Spleen (tissue), 11 donors: ENCODE results near the gene PCBP3. TPM values are rescaled to one million over a fixed set of nuclear protein-coding genes. Genes with fewer than 3 reads are reported as not detected.
A peak's percentile ranks its signal among the peaks of the same experiment; 100 is the strongest.

Source experiments
- DNase-seq: peaks from one replicate; pipeline ENCODE4 v3.0.0-alpha.2; 2020
- H3K27ac ChIP-seq, 8 donors: fragments of 200-600 bp; sonication (generic) in 7 of 8; 1 replicate in 4 of 8; 2 replicates in 4 of 8; pipeline versions ENCODE4 v1.5.0 to v1.8.0; 2016 to 2021; ENCODE audit warnings: inconsistent platforms in 4 of 8, mild to moderate bottlenecking in 4 of 8, moderate library complexity in 1 of 8
- H3K27me3 ChIP-seq, 7 donors: fragments of 200-600 bp; sonication (generic) in 6 of 7; replicated peaks in 1 of 7; 1 replicate in 4 of 7; 2 replicates in 3 of 7; pipeline versions ENCODE4 v1.5.0 to v1.8.0; 2016 to 2021; ENCODE audit warnings: inconsistent platforms in 3 of 7, mild to moderate bottlenecking in 1 of 7
- H3K36me3 ChIP-seq, 6 donors: fragments of 200-600 bp; sonication (generic) in 5 of 6; 1 replicate in 4 of 6; 2 replicates in 2 of 6; pipeline versions ENCODE4 v1.5.0 to v1.8.0; 2016 to 2021; ENCODE audit warnings: inconsistent platforms in 2 of 6
- H3K4me1 ChIP-seq, 6 donors: fragments of 200-600 bp; sonication (generic) in 5 of 6; 1 replicate in 3 of 6; 2 replicates in 3 of 6; pipeline versions ENCODE4 v1.5.0 to v1.8.0; 2016 to 2021; ENCODE audit warnings: inconsistent platforms in 3 of 6
- H3K4me3 ChIP-seq, 8 donors: fragments of 200-600 bp; sonication (generic) in 7 of 8; 1 replicate in 4 of 8; 2 replicates in 4 of 8; pipeline versions ENCODE4 v1.5.0 to v1.8.0; 2016 to 2021; ENCODE audit warnings: inconsistent platforms in 4 of 8, mild to moderate bottlenecking in 4 of 8, moderate library complexity in 2 of 8
- H3K9me3 ChIP-seq, 8 donors: fragments of 200-600 bp; sonication (generic) in 7 of 8; 1 replicate in 4 of 8; 2 replicates in 4 of 8; pipeline versions ENCODE4 v1.5.0 to v1.8.0; 2016 to 2021; ENCODE audit warnings: inconsistent platforms in 4 of 8
- POLR2A ChIP-seq, 3 donors: fragments of 450-650 bp; IDR thresholded peaks; one replicate each; pipeline ENCODE4 v1.5.1; 2017; ENCODE audit warnings: antibody characterized with exemption in 3 of 3, mild to moderate bottlenecking in 1 of 3
- POLR2AphosphoS5 ChIP-seq, 3 donors: sonication (generic); formaldehyde crosslinking; IDR thresholded peaks; one replicate each; pipeline ENCODE4 v1.5.1; 2017; ENCODE audit warnings: antibody characterized with exemption in 3 of 3
- WGBS, 5 donors: extraction: QIAGEN DNeasy Blood & Tissue Kit in 3 of 5; methylation state at CpG; one replicate each; pipeline versions ENCODE4 v1.1.5 to v1.1.7; 2013 to 2018; 5-methylcytosine and 5-hydroxymethylcytosine counted together
- intact Hi-C: fragments of 100-400 bp; cut with DNase I; formaldehyde crosslinking; loops from one replicate; pipeline ENCODE4 v1.15.0; 2023; ENCODE audit warnings: low total_unique reads
- polyA plus RNA-seq, 3 donors: library from polyadenylated mRNA; stranded (reverse); fragments of 200-250 nt; gene quantifications; one replicate each; pipeline ENCODE4 v1.2.1, GENCODE V29; 2013
- total RNA-seq, 7 donors: library from RNA; depleted of rRNA in 3 of 7; stranded (reverse); fragments of >200 nt in 3 of 7; fragmentation: NEBNext Ultra II Directional in 4 of 7; extraction: Animal tissue kit (Norgen Biotek cat#: 25700) in 4 of 7; gene quantifications; one replicate each; pipeline versions ENCODE4 v1.1.0 to v1.2.1, GENCODE V29; 2016 to 2021
- TF ChIP-seq, protein P1 (sequence below), 11 experiments: fragments of 200-600 bp in 7 of 11; fragments of 450-650 bp in 4 of 11; sonication (generic) in 4 of 11; IDR thresholded peaks in 8 of 11; conservative IDR thresholded peaks in 3 of 11; 1 replicate in 7 of 11; 2 replicates in 4 of 11; pipeline versions ENCODE4 v1.4.0 to v1.8.0; 2016 to 2021; ENCODE audit warnings: antibody characterized with exemption in 11 of 11, inconsistent platforms in 4 of 11, mild to moderate bottlenecking in 1 of 11
- donor health status: healthy with polysubstance abuse.
- donor health status: DM: no; HTN: no; CAD: no; lungs with moderate emphysema.
- donor health status: DM: no; HTN: no; CAD: no.
- donor health status: Bipolar disorder and iron deficiency.
- donor health status: healthy.
- donor health status: DM: no; HTN: no; CAD: no.
- donor health status: DM: yes; HTN: yes; CAD: no.

PCBP3 gene
- total and polyA plus RNA-seq, 10 donors = 4.2 to 31.6 (median 15.2) TPM

DNA sequence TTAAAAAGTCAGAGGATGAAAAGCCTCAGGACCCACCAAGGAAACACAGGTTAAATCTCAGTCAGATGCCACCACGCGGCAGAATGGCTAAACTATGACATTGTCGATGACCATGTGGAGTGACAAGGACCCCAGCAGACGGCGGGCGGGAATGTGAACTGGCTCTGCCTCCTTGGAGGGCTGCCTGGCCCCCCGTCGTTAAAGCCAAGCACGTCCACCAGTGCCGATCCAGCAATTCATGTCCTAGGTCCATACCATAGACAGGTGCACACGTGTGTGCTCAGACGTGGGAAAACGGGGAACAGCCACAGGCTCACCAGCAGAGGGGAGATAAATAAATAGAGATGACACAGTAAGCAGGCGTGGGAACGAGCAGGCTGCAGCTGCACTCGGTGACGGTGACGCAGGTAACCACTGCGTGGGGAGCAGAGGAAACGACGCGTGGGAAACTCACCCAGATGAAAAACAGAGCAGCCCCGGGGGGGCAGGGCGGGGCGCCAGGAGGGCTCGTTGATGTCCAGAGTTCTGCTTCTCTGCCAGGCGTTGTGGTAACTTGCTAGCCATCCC is 28.3 kb upstream of the PCBP3 start:
- peak overlapping the region; percentile 60 to 90 (median 70) for H3K27ac ChIP-seq
- intact Hi-C loops = no loop called here
- peaks cover 2 to 59% (median 29%) of the 10 kb centered on the region in 6 donors for H3K4me1 ChIP-seq
- H3K27me3 ChIP-seq = peaks cover 0 to 10% (median 0%) of the 10 kb centered on the region in 7 donors
- peaks cover 0 to 5% (median 0%) of the 10 kb centered on the region in 8 donors for H3K9me3 ChIP-seq
- peak overlapping the region in 3 of 8 donors; percentile 6 to 58 (median 22) for H3K4me3 ChIP-seq
- WGBS, 5 donors = 40 to 48% (median 47%) methylated on average over 27 of the region's 27 CpGs
- no peak for TF ChIP-seq POLR2A (IDR thresholded peaks at IDR 0.05)
- TF ChIP-seq, protein P1, sequence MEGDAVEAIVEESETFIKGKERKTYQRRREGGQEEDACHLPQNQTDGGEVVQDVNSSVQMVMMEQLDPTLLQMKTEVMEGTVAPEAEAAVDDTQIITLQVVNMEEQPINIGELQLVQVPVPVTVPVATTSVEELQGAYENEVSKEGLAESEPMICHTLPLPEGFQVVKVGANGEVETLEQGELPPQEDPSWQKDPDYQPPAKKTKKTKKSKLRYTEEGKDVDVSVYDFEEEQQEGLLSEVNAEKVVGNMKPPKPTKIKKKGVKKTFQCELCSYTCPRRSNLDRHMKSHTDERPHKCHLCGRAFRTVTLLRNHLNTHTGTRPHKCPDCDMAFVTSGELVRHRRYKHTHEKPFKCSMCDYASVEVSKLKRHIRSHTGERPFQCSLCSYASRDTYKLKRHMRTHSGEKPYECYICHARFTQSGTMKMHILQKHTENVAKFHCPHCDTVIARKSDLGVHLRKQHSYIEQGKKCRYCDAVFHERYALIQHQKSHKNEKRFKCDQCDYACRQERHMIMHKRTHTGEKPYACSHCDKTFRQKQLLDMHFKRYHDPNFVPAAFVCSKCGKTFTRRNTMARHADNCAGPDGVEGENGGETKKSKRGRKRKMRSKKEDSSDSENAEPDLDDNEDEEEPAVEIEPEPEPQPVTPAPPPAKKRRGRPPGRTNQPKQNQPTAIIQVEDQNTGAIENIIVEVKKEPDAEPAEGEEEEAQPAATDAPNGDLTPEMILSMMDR (IDR thresholded peaks at IDR 0.05 in 8 of 11, conservative IDR thresholded peaks at IDR 0.05 in 3 of 11) = peak in 8 of 11 experiments; percentile 10 to 44 (median 40)
- peak; percentile 78 to 88 (median 80) for TF ChIP-seq POLR2AphosphoS5 (IDR thresholded peaks at IDR 0.05)
- peaks cover 0 to 6% (median 0%) of the 10 kb centered on the region in 6 donors for H3K36me3 ChIP-seq
- DNase-seq = peak; percentile 94

DNA sequence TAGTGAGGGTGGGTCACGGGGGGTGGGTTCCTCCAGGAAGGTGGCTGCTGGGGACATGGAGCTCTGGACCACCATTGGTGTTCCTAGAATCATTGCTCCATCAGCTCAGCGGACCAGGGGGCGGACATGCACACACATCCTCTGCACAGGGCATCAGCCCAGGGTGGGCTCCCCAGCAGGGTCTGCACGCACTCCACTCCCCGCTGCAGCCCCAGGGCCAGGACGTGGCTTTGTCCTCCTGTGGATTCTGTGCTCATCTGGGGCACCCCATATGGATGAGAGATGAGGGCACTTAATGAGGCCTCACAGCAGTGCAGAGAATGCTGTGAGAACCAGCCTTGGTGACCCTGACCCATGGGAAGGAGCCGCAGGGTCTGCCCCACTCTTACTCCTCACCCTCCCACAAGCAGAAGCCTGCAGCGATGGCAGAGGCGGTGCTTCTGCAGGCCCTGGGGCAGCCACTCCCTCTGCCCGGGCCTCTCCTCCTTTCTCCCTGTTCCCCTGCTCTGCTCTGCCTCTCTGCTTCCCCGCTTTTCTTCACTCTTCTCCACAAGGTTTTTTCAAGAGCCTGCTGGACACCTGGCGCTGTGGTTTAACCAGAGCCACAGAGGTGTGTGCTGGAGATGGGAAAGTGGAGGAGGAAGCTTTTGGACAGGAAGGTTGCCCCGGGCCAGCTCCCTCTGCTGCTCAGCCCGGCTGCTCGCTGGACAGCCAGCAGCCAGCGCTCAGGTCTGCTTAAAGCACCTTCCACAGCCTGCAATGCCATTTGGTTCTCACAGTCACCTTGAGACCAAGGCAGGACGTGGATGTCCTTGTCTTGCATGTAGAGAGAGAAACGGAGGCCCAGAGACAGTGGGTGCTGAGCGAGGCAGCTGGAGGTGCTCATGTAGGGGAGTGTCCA is 26.3 kb upstream of the PCBP3 start:
- intact Hi-C loops = no loop called here
- Histone ChIP-seq H3K36me3 (peaks cover 0 to 3% (median 0%) of the 10 kb centered on the region in 6 donors), H3K4me1 (peaks cover 2 to 59% (median 29%) of the 10 kb centered on the region in 6 donors), H3K27me3 (peaks cover 0 to 8% (median 0%) of the 10 kb centered on the region in 7 donors), H3K4me3 (no peak overlapping the region), H3K27ac (peak overlapping the region; percentile 3 to 90 (median 63)), H3K9me3 (peaks cover 0 to 5% (median 0%) of the 10 kb centered on the region in 8 donors)
- 48 to 65% (median 61%) methylated on average over 15 to 19 of the region's 19 CpGs for WGBS, 5 donors
- DNase-seq = peak; percentile 74
- peak in 1 of 3 donors; percentile 9 for TF ChIP-seq POLR2AphosphoS5 (IDR thresholded peaks at IDR 0.05)
- TF ChIP-seq, protein P1 (IDR thresholded peaks at IDR 0.05 in 8 of 11, conservative IDR thresholded peaks at IDR 0.05 in 3 of 11) = no peak

DNA sequence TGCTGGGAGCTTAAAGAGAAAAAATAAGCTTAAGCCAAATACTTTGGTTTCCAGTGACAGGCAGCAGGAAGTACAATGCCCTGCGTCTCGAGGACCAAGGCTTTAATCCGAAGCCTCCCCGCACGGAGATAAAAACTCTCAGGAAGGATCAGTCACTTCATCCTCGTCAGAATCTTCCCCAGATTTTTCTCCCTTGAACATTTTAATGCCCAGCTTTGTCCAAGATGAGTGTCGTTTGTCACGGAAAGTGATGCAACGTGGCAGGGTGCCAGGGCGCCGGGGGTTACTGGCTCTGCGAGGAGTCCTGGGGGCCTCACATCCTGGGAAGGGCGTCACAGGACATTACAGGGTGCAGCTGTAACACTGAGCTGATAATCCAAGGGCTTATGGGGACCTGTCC is 25.2 kb upstream of the PCBP3 start:
- peak; percentile 55 for DNase-seq
- Histone ChIP-seq H3K4me3 (peak overlapping the region in 1 of 8 donors; percentile 8), H3K27ac (peak overlapping the region in 7 of 8 donors; percentile 23 to 90 (median 65)), H3K36me3 (no peaks in the 10 kb centered on the region), H3K4me1 (peaks cover 2 to 59% (median 29%) of the 10 kb centered on the region in 6 donors), H3K9me3 (peaks cover 0 to 5% (median 0%) of the 10 kb centered on the region in 8 donors), H3K27me3 (peaks cover 0 to 11% (median 0%) of the 10 kb centered on the region in 7 donors)
- 21 to 48% (median 39%) methylated on average over 13 of the region's 13 CpGs for WGBS, 5 donors
- TF ChIP-seq POLR2AphosphoS5 (IDR thresholded peaks at IDR 0.05) (peak; percentile 26 to 33 (median 30)), POLR2A (IDR thresholded peaks at IDR 0.05) (no peak)
- intact Hi-C loops = no loop called here

DNA sequence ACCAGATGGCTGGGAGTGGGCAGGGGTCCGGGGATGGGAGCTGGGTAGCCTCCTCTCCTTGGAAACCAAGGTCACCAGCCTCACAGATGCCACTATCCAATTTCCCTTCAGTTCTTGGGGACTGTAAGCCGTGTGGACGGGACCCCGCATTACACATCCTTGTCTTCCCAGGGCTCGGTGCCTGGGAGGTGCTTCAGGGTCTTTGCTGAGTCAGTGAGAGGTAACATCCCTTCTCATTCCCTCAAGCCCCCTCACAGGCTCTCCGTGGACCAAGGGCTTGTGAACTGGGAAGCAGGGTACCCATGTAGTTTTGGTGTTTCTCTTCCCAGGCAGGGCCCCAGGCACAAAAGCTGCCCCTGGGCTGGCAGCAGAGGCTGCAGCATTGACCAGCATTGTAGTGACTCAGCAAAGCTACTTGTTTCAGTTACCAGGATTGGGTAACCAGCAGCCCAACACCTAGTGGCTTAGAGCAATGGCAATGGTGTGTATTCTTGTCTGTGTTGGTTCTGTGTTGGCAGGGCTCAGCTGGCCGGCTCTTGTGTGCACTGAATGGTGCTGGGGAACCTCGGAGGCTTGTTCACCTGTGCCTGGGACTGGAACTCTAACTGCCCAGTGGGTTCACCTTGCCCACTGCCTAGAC is 24.6 kb upstream of the PCBP3 start:
- Histone ChIP-seq H3K27ac (peak overlapping the region in 6 of 8 donors; percentile 23 to 90 (median 73)), H3K27me3 (peaks cover 0 to 11% (median 0%) of the 10 kb centered on the region in 7 donors), H3K4me1 (peaks cover 2 to 53% (median 29%) of the 10 kb centered on the region in 6 donors), H3K4me3 (no peak overlapping the region), H3K9me3 (peaks cover 0 to 5% (median 0%) of the 10 kb centered on the region in 8 donors), H3K36me3 (no peaks in the 10 kb centered on the region)
- WGBS, 5 donors = 50 to 88% (median 75%) methylated on average over 8 of the region's 8 CpGs
- intact Hi-C loops = no loop called here
- DNase-seq = peak; percentile 56
- TF ChIP-seq, protein P1 (IDR thresholded peaks at IDR 0.05 in 8 of 11, conservative IDR thresholded peaks at IDR 0.05 in 3 of 11) = no peak
- no peak for TF ChIP-seq POLR2AphosphoS5 (IDR thresholded peaks at IDR 0.05)
- no peak for TF ChIP-seq POLR2A (IDR thresholded peaks at IDR 0.05)
